ENCODE results near the gene YARS1. TPM values are rescaled to one million over a fixed set of nuclear protein-coding genes. Genes with fewer than 3 reads are reported as not detected.

YARS1 gene
- polyA plus RNA-seq, 3 donors: 38.1 to 42.7 (median 39.8) TPM

DNA sequence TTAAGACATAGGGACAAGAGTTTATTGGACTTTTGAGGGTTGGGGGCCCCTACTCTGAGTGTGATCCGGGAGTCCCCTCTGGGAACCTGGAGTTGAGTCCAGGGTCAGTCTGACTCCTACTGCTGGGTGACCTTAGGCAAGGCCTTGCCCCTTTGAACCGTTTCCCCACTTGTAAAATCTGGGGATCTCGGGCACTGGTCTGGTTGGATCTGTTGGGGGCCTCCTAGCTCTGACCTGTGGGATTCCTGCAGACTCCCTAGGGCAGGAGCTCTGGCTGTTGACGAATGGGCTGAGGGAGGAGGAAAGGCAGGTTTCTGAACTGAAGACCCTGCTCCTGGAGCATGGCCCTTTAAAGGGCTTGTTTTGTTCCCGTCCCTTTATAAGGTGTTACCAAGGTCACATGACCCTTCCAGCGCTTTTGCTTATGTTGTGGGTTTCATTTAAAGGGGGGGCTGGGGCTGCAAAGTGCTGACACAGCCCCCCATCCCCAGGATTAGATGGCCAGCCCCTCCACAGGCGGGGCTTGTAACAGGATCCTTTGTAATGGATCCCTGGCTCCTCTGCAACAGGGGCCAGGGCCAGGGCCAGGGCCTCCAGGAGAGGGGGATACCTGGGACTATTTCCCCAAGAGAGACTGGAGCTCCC lies 50.7 kb downstream of the YARS1 start:
- Histone ChIP-seq H3K4me1 (ENCODE audit: control insufficient read depth in 1 of 2, insufficient read depth in 2 of 2, low read length in 2 of 2) (no peaks in the 10 kb centered on the region), H4K20me1 (ENCODE audit: insufficient read depth, low read length) (no peaks in the 10 kb centered on the region), H3K9ac (ENCODE audit: insufficient read depth, low read length, poor library complexity, severe bottlenecking) (no peak overlapping the region), H3K4me3 (replicated peaks in 1 of 3; ENCODE audit: low read depth in 2 of 3, low read length in 3 of 3) (no peak overlapping the region), H3K27me3 (ENCODE audit: control insufficient read depth in 2 of 2, insufficient read depth in 2 of 2, low read length in 2 of 2) (no peaks in the 10 kb centered on the region), H3K4me2 (replicated peaks; ENCODE audit: extremely low read depth, low read length, poor library complexity, severe bottlenecking) (no peak overlapping the region), H2AFZ (ENCODE audit: insufficient read depth, low read depth, low read length, poor library complexity, severe bottlenecking) (no peak overlapping the region), H3K79me2 (ENCODE audit: insufficient read depth, low read length) (no peaks in the 10 kb centered on the region), H3K9me3 (replicated peaks in 1 of 2; ENCODE audit: control insufficient read depth in 1 of 2, insufficient read depth in 1 of 2, low read length in 2 of 2) (no peaks in the 10 kb centered on the region), H3K36me3 (replicated peaks in 1 of 2; ENCODE audit: control insufficient read depth in 1 of 2, insufficient read depth in 2 of 2, low read length in 2 of 2) (peaks cover 2 to 13% of the 10 kb centered on the region in 2 donors), H3K27ac (ENCODE audit: low read depth in 1 of 2, low read length in 2 of 2) (no peak overlapping the region)
- Mint-ChIP-seq H3K27ac (no peak overlapping the region), H3K27me3 (ENCODE audit: low read depth in 3 of 3) (no peaks in the 10 kb centered on the region), H3K9me3 (no peaks in the 10 kb centered on the region), H3K4me1 (no peaks in the 10 kb centered on the region), H3K36me3 (peaks cover 2 to 23% of the 10 kb centered on the region in 2 donors), H3K4me3 (no peak overlapping the region)
- DNase-seq: no peak
- WGBS (ENCODE audit: insufficient coverage): 100% methylated on average over 4 of the region's 7 CpGs
- intact Hi-C loops (cut with micrococcal nuclease): loop anchor here in 1 of 2 donors (5.0 kb wide), 1 partner anchor 54 kb away; no protein-coding TSS in a partner anchor
- TF ChIP-seq, protein P1, sequence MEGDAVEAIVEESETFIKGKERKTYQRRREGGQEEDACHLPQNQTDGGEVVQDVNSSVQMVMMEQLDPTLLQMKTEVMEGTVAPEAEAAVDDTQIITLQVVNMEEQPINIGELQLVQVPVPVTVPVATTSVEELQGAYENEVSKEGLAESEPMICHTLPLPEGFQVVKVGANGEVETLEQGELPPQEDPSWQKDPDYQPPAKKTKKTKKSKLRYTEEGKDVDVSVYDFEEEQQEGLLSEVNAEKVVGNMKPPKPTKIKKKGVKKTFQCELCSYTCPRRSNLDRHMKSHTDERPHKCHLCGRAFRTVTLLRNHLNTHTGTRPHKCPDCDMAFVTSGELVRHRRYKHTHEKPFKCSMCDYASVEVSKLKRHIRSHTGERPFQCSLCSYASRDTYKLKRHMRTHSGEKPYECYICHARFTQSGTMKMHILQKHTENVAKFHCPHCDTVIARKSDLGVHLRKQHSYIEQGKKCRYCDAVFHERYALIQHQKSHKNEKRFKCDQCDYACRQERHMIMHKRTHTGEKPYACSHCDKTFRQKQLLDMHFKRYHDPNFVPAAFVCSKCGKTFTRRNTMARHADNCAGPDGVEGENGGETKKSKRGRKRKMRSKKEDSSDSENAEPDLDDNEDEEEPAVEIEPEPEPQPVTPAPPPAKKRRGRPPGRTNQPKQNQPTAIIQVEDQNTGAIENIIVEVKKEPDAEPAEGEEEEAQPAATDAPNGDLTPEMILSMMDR (IDR thresholded peaks at IDR 0.05): no peak

DNA sequence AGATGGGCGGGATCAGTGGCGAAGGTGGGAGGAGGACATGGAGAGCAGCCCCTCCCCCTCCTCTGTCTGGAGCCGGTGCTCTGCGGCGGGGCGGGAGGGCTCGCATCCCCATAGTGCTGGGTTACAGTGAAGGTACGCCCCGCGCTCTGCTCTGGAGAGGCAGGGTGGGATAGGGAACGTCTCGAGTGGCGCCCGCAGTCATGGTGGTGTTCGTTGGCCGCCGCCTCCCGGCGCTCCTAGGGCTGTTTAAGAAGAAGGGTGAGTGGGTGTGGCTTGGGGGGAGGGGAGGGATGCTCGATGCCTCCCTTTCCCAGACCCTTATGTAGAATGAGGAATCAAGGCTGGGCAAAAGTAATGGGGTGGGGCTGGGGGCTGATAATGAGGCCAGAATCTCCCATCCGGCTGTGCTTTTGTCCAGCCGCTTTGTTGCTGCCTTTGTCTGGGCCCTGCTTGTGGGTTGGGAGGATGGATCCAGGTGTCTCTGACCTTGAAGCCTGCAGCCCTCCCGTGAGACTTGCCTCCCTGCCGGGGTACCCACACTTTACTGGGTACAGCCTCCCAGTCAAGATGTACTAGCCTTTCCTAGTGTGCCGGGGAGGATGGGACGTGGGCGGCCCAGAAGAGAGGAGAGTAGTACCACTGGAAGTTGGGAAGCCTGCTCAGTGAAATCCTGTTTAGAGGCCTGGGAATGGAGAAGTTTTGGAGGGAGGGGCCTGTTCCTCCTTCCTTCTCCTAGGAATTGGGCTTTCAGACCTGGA lies 51.4 kb downstream of the YARS1 start:
- Mint-ChIP-seq H3K9me3 (no peaks in the 10 kb centered on the region), H3K4me3 (no peak overlapping the region), H3K4me1 (no peaks in the 10 kb centered on the region), H3K36me3 (peaks cover 2 to 23% of the 10 kb centered on the region in 2 donors), H3K27me3 (ENCODE audit: low read depth in 3 of 3) (no peaks in the 10 kb centered on the region), H3K27ac (no peak overlapping the region)
- Histone ChIP-seq H3K4me3 (replicated peaks in 1 of 3; ENCODE audit: low read depth in 2 of 3, low read length in 3 of 3) (no peak overlapping the region), H2AFZ (ENCODE audit: insufficient read depth, low read depth, low read length, poor library complexity, severe bottlenecking) (no peak overlapping the region), H3K36me3 (replicated peaks in 1 of 2; ENCODE audit: control insufficient read depth in 1 of 2, insufficient read depth in 2 of 2, low read length in 2 of 2) (peaks cover 2 to 13% of the 10 kb centered on the region in 2 donors), H3K79me2 (ENCODE audit: insufficient read depth, low read length) (no peaks in the 10 kb centered on the region), H3K27me3 (ENCODE audit: control insufficient read depth in 2 of 2, insufficient read depth in 2 of 2, low read length in 2 of 2) (no peaks in the 10 kb centered on the region), H3K9me3 (replicated peaks in 1 of 2; ENCODE audit: control insufficient read depth in 1 of 2, insufficient read depth in 1 of 2, low read length in 2 of 2) (no peaks in the 10 kb centered on the region), H3K4me1 (ENCODE audit: control insufficient read depth in 1 of 2, insufficient read depth in 2 of 2, low read length in 2 of 2) (no peaks in the 10 kb centered on the region), H4K20me1 (ENCODE audit: insufficient read depth, low read length) (no peaks in the 10 kb centered on the region), H3K4me2 (replicated peaks; ENCODE audit: extremely low read depth, low read length, poor library complexity, severe bottlenecking) (no peak overlapping the region), H3K9ac (ENCODE audit: insufficient read depth, low read length, poor library complexity, severe bottlenecking) (no peak overlapping the region), H3K27ac (ENCODE audit: low read depth in 1 of 2, low read length in 2 of 2) (no peak overlapping the region)
- DNase-seq: no peak
- intact Hi-C loops (cut with micrococcal nuclease): loop anchor here in 1 of 2 donors (5.0 kb wide), 1 partner anchor 53 kb away; no protein-coding TSS in a partner anchor
- 90% methylated on average over 15 of the region's 27 CpGs for WGBS (ENCODE audit: insufficient coverage)
- TF ChIP-seq, protein P1 (IDR thresholded peaks at IDR 0.05): no peak

Data from CD14-positive monocyte (primary cell).